Endothelial cell (in vitro differentiated cells): ENCODE measurements around the gene RGL2. TPM values are rescaled to one million over a fixed set of nuclear protein-coding genes. Genes with fewer than 3 reads are reported as not detected.

Experiments used
- DNase-seq: peaks from one replicate; pipeline ENCODE4 v3.0.0; 2021; ENCODE audit warnings: low spot score
- H3K27ac Mint-ChIP-seq: one replicate; pipeline ENCODE4 v1.8.0; 2021; ENCODE audit warnings: mixed read lengths, inconsistent platforms; ENCODE audit not compliant: unreplicated experiment
- H3K27me3 Mint-ChIP-seq: one replicate; pipeline ENCODE4 v1.8.0; 2021; ENCODE audit warnings: mild to moderate bottlenecking, moderate library complexity, mixed read lengths, inconsistent platforms; ENCODE audit not compliant: unreplicated experiment
- H3K36me3 Mint-ChIP-seq: one replicate; pipeline ENCODE4 v1.8.0; 2021; ENCODE audit warnings: mild to moderate bottlenecking, low read depth, mixed read lengths, inconsistent platforms; ENCODE audit not compliant: unreplicated experiment
- H3K4me1 Mint-ChIP-seq: one replicate; pipeline ENCODE4 v1.8.0; 2021; ENCODE audit warnings: mild to moderate bottlenecking, mixed read lengths, inconsistent platforms; ENCODE audit not compliant: unreplicated experiment
- H3K4me3 Mint-ChIP-seq: one replicate; pipeline ENCODE4 v1.8.0; 2021; ENCODE audit warnings: mild to moderate bottlenecking, mixed read lengths, inconsistent platforms; ENCODE audit not compliant: unreplicated experiment
- H3K9me3 Mint-ChIP-seq: one replicate; pipeline ENCODE4 v1.8.0; 2021; ENCODE audit warnings: mixed read lengths, inconsistent platforms; ENCODE audit not compliant: unreplicated experiment
- CTCF ChIP-seq: fragments of 200-600 bp; sonication (generic); IDR thresholded peaks from one replicate; pipeline ENCODE4 v1.5.0; 2021; ENCODE audit warnings: antibody characterized with exemption; ENCODE audit not compliant: unreplicated experiment
- total RNA-seq: library from RNA; stranded (reverse); fragmentation: NEBNext Ultra II Directional; extraction: Animal tissue kit (Norgen Biotek cat#: 25700); gene quantifications from one replicate; pipeline ENCODE4 v1.2.1, GENCODE V29; 2021; ENCODE audit not compliant: unreplicated experiment

The RGL2 gene
- total RNA-seq, 1 donor from 2014 or later: 167 TPM

- peaks cover 50% of the 10 kb centered on the region for H3K4me1 Mint-ChIP-seq
- TF ChIP-seq CTCF: no peak
- H3K27ac Mint-ChIP-seq: peak overlapping the region; percentile 78
- DNase-seq: no peak
- H3K27me3 Mint-ChIP-seq: peaks cover 26% of the 10 kb centered on the region
- peak overlapping the region; percentile 88 for H3K4me3 Mint-ChIP-seq
- H3K36me3 Mint-ChIP-seq: peaks cover 32% of the 10 kb centered on the region
- no peaks in the 10 kb centered on the region for H3K9me3 Mint-ChIP-seq
Measured at GRCh38 chr6:33320315-33321181, 21.8 kb upstream of the RGL2 start.

- Mint-ChIP-seq H3K4me3 (peak overlapping the region; percentile 88), H3K9me3 (no peaks in the 10 kb centered on the region), H3K27ac (no peak overlapping the region), H3K4me1 (peaks cover 50% of the 10 kb centered on the region), H3K36me3 (peaks cover 32% of the 10 kb centered on the region), H3K27me3 (peaks cover 26% of the 10 kb centered on the region)
- TF ChIP-seq CTCF: no peak
- DNase-seq: no peak
Measured at GRCh38 chr6:33319939-33320314, 21.2 kb upstream of the RGL2 start.

- Mint-ChIP-seq H3K36me3 (peaks cover 32% of the 10 kb centered on the region), H3K4me1 (peaks cover 50% of the 10 kb centered on the region), H3K27me3 (peaks cover 23% of the 10 kb centered on the region), H3K27ac (peak overlapping the region; percentile 13), H3K4me3 (peak overlapping the region; percentile 97), H3K9me3 (no peaks in the 10 kb centered on the region)
- DNase-seq: no peak
- TF ChIP-seq CTCF: no peak
Measured at GRCh38 chr6:33318426-33319073, 19.8 kb upstream of the RGL2 start.

GRCh38 chr6:33317669-33318425 is 19.1 kb upstream of the RGL2 start, which contains the start of gene ZBTB22:
ZBTB22 (minus strand) TSS chr6:33317744; CDS start chr6:33316916, 828 bp downstream.
- Mint-ChIP-seq H3K36me3 (peaks cover 32% of the 10 kb centered on the region), H3K4me1 (peaks cover 54% of the 10 kb centered on the region), H3K27ac (peak within 1 kb of the TSS; percentile 64), H3K9me3 (no peaks in the 10 kb centered on the region), H3K27me3 (peaks cover 17% of the 10 kb centered on the region), H3K4me3 (peak within 1 kb of the TSS; percentile 97)
- no peak for TF ChIP-seq CTCF
- DNase-seq: peak; percentile 95
